Heart right ventricle (tissue), 16 donors: Measurements from ENCODE around the gene MGMT. TPM values are rescaled to one million over a fixed set of nuclear protein-coding genes. Genes with fewer than 3 reads are reported as not detected.
A peak's percentile ranks its signal among the peaks of the same experiment; 100 is the strongest.

Experiments
- ATAC-seq, 8 donors: fragments of 200-7000 bp; cut with Tn5 transposase; one replicate each; pipeline ENCODE4 v1.9.1; 2020; ENCODE audit warnings: mild to moderate bottlenecking in 8 of 8, moderate library complexity in 8 of 8, moderate number of reproducible peaks in 1 of 8
- DNase-seq, 2 donors: peaks; one replicate each; pipeline ENCODE4 v3.0.0-alpha.2; 2020
- H3K27ac ChIP-seq, 10 donors: fragments of 200-600 bp; sonication (generic) in 2 of 10; one replicate each; pipeline versions ENCODE4 v1.5.0 to v1.8.0; 2020 to 2022; ENCODE audit warnings: mild to moderate bottlenecking in 3 of 10
- H3K27me3 ChIP-seq, 7 donors: fragments of 200-600 bp; one replicate each; pipeline ENCODE4 v1.8.0; 2021 to 2022; ENCODE audit warnings: mild to moderate bottlenecking in 2 of 7
- H3K36me3 ChIP-seq, 9 donors: fragments of 200-600 bp; sonication (generic) in 1 of 9; one replicate each; pipeline versions ENCODE4 v1.5.0 to v1.8.0; 2020 to 2022; ENCODE audit warnings: mild to moderate bottlenecking in 2 of 9
- H3K4me1 ChIP-seq, 9 donors: fragments of 200-600 bp; sonication (generic) in 1 of 9; one replicate each; pipeline versions ENCODE4 v1.5.0 to v1.8.0; 2020 to 2022; ENCODE audit warnings: mild to moderate bottlenecking in 4 of 9
- H3K4me3 ChIP-seq, 10 donors: fragments of 200-600 bp; sonication (generic) in 2 of 10; one replicate each; pipeline versions ENCODE4 v1.5.0 to v1.8.0; 2020 to 2022; ENCODE audit warnings: mild to moderate bottlenecking in 7 of 10, moderate library complexity in 2 of 10
- H3K9me3 ChIP-seq, 11 donors: fragments of 200-600 bp in 10 of 11; sonication (generic) in 2 of 11; one replicate each; pipeline versions ENCODE4 v1.5.0 to v1.8.0; 2013 to 2022; ENCODE audit warnings: mild to moderate bottlenecking in 2 of 11, control low read depth in 1 of 11, moderate library complexity in 1 of 11
- CTCF ChIP-seq, 9 donors: fragments of 200-600 bp; sonication (generic) in 2 of 9; IDR thresholded peaks; one replicate each; pipeline versions ENCODE4 v1.5.0 to v1.8.0; 2021 to 2022; ENCODE audit warnings: antibody characterized with exemption in 9 of 9, mild to moderate bottlenecking in 5 of 9, moderate library complexity in 1 of 9
- WGBS, 2 donors: extraction: QIAGEN DNeasy Blood & Tissue Kit; methylation state at CpG; one replicate each; pipeline ENCODE4 v1.1.7; 2013; ENCODE audit warnings: inconsistent platforms in 1 of 2; 5-methylcytosine and 5-hydroxymethylcytosine counted together
- intact Hi-C, 10 donors: fragments of 100-400 bp; cut with DNase I; formaldehyde crosslinking; loops; one replicate each; pipeline versions ENCODE4 v1.11.1 to v1.14.2; 2022
- polyA plus RNA-seq, 2 donors: library from polyadenylated mRNA; stranded (reverse); fragments of 200-250 nt; gene quantifications; one replicate each; pipeline ENCODE4 v1.2.3, GENCODE V29; 2013
- total RNA-seq, 10 donors: library from RNA; stranded (reverse); fragmentation: NEBNext Ultra II Directional in 3 of 10; extraction: Animal tissue kit (Norgen Biotek cat#: 25700) in 3 of 10; gene quantifications; one replicate each; pipeline versions ENCODE4 v1.2.1 to v1.2.4, GENCODE V29; 2021 to 2023
- donor health status: Arrhythmogenic right ventricular cardiomyopathy.
- donor health status: ischemic (EF 13 %, LVEDD 7.1; RV severe dilation, severe dysfunction).
- donor health status: healthy with polysubstance abuse.
- donor health status: DM: no; HTN: yes; CAD: no.
- donor health status: DM: no; HTN: no; CAD: no.
- donor health status: ischemic (EF 25% LVEDD 6.9; RV normal size, moderate dysfunction).
- donor health status: ischemic (EF 25% LVEDD 5.7; RV mildly dilated, moderate dysfunction).
- donor health status: healthy.
- donor health status: DM: yes; HTN: yes; CAD: no.
- donor health status: Ischemic cardiomyopathy.
- donor health status: ischemic (EF 35%, LVEDD 5.7; RV mildly dilated, moderate dysfunction).
- donor health status: nonischemic (EF 11% LVEDD 7.7; RV severe dilation, severe dysfunction).
- donor health status: DM: yes; HTN: yes; CAD: no.
- donor health status: PGD.
- donor health status: ischemic (EF 29% LVEDD 5.4; RV normal size, mild dysfunction).
- donor health status: nonischemic (EF 23%, LVEDD 6.1; RV moderate dilation, normal function).

MGMT gene
- total and polyA plus RNA-seq, 12 donors, result 8.4 to 17.8 (median 12.9) TPM

- intact Hi-C loops, result loop anchor here in 2 of 10 donors (10.0 kb wide), 2 partner anchors 385 to 545 kb away; partner anchors contain the start of gene EBF3 (in 1 of the 2)
- DNase-seq (no peak), ATAC-seq (no peak)
- H3K27ac ChIP-seq, result no peak overlapping the region
- H3K4me3 ChIP-seq, result no peak overlapping the region
- WGBS, 2 donors, result 89 to 95% methylated on average over 23 of the region's 23 CpGs
- no peaks in the 10 kb centered on the region for H3K9me3 ChIP-seq
- no peaks in the 10 kb centered on the region for H3K36me3 ChIP-seq
- H3K27me3 ChIP-seq, result peaks cover 0 to 14% (median 7%) of the 10 kb centered on the region in 7 donors
- H3K4me1 ChIP-seq, result peaks cover 0 to 25% (median 7%) of the 10 kb centered on the region in 9 donors
- no peak for TF ChIP-seq CTCF (IDR thresholded peaks at IDR 0.05)
Observed at GRCh38 chr10:129419397-129419796, 47.6 kb upstream of the MGMT start.

- no peak for TF ChIP-seq CTCF (IDR thresholded peaks at IDR 0.05)
- Histone ChIP-seq H3K4me3 (no peak overlapping the region), H3K36me3 (no peaks in the 10 kb centered on the region), H3K27ac (no peak overlapping the region), H3K27me3 (peaks cover 0 to 11% (median 3%) of the 10 kb centered on the region in 7 donors), H3K9me3 (no peaks in the 10 kb centered on the region), H3K4me1 (peaks cover 0 to 26% (median 11%) of the 10 kb centered on the region in 9 donors)
- 93 to 96% methylated on average over 10 of the region's 10 CpGs for WGBS, 2 donors
- no peak for DNase-seq
- ATAC-seq, result no peak
- intact Hi-C loops, result no loop called here
Observed at GRCh38 chr10:129421399-129422010, 45.5 kb upstream of the MGMT start.

GRCh38 chr10:129424978-129425377, 42.1 kb upstream of the MGMT start:
- 66 to 67% methylated on average over 15 of the region's 15 CpGs for WGBS, 2 donors
- DNase-seq (no peak), ATAC-seq (peak in 1 of 8 donors; percentile 25)

GRCh38 chr10:129426606-129427005, 40.4 kb upstream of the MGMT start:
- no peak for TF ChIP-seq CTCF (IDR thresholded peaks at IDR 0.05)
- WGBS, 2 donors, result 22 to 31% methylated on average over 6 of the region's 6 CpGs
- H3K4me3 ChIP-seq, result no peak overlapping the region
- H3K36me3 ChIP-seq, result no peaks in the 10 kb centered on the region
- peaks cover 0 to 12% (median 7%) of the 10 kb centered on the region in 9 donors for H3K4me1 ChIP-seq
- ATAC-seq (peak in 3 of 8 donors; percentile 16 to 49 (median 37)), DNase-seq (no peak)
- intact Hi-C loops, result no loop called here
- no peaks in the 10 kb centered on the region for H3K9me3 ChIP-seq
- no peaks in the 10 kb centered on the region for H3K27me3 ChIP-seq
- no peak overlapping the region for H3K27ac ChIP-seq

More at GRCh38 chr10:129424978-129425377, 42.1 kb upstream of the MGMT start:
- intact Hi-C loops, result no loop called here
- no peak for TF ChIP-seq CTCF (IDR thresholded peaks at IDR 0.05)
- H3K27ac ChIP-seq, result no peak overlapping the region
- peaks cover 0 to 12% (median 7%) of the 10 kb centered on the region in 9 donors for H3K4me1 ChIP-seq
- H3K4me3 ChIP-seq, result no peak overlapping the region
- no peaks in the 10 kb centered on the region for H3K9me3 ChIP-seq
- no peaks in the 10 kb centered on the region for H3K36me3 ChIP-seq
- H3K27me3 ChIP-seq, result no peaks in the 10 kb centered on the region
